ENCODE measurements around the gene TWSG1.
"Not testable (repeated sequence)": the region's sequence is repeated elsewhere in the genome, so short reads cannot be mapped to it uniquely, and the experiment has no call there.

TWSG1 gene

GRCh38 chr18:9447334-9447733 lies 112.8 kb downstream of the TWSG1 start:
- ChIA-PET CTCF (interaction anchor here (2.9 kb wide), 1 partner anchor 16 kb away, joined by 9 read pairs; no protein-coding TSS in a partner anchor), POLR2A (no interaction called here)
- TF ChIP-seq CTCF (IDR thresholded peaks at IDR 0.05; ENCODE audit: control extremely low read depth, extremely low read depth, low read depth, missing control alignments), result no peak
- DNase-seq (ENCODE audit: extremely low spot score), result no peak

GRCh38 chr18:9449600-9450414 lies 115.2 kb downstream of the TWSG1 start:
- ChIA-PET POLR2A (no interaction called here), CTCF (interaction anchor here (0.8 to 1.0 kb wide), 2 partner anchors 12 to 29 kb away, joined by 3 read pairs; no protein-coding TSS in a partner anchor)
- no peak for TF ChIP-seq CTCF (IDR thresholded peaks at IDR 0.05; ENCODE audit: control extremely low read depth, extremely low read depth, low read depth, missing control alignments)
- no peak for DNase-seq (ENCODE audit: extremely low spot score)

- CTCF ChIA-PET; POLR2A ChIA-PET; DNase-seq (ENCODE audit: extremely low spot score): not testable (repeated sequence)
These were observed 116.3 kb downstream of the TWSG1 start for GRCh38 chr18:9450920-9451319.
